ENCODE data around the gene ZNF823. TPM values are rescaled to one million over a fixed set of nuclear protein-coding genes. Genes with fewer than 3 reads are reported as not detected.

The ZNF823 gene
- total and polyA plus RNA-seq, 9 of the 15 experiments (the other 6 are each of a cell fraction or from before 2014, with no cell fraction given) = 4.0 to 13.4 (median 6.1) TPM

- TF ChIP-seq CXXC5 (CRISPR knock-in tag; IDR thresholded peaks at IDR 0.05) (peak; percentile 73), GMEB1 (CRISPR knock-in tag; IDR thresholded peaks at IDR 0.05) (no peak), POLR2B (IDR thresholded peaks at IDR 0.05; ENCODE audit: low read depth, partially characterized antibody) (peak; percentile 70), BRD9 (IDR thresholded peaks at IDR 0.05; ENCODE audit: low read depth, partially characterized antibody) (no peak), HMBOX1 (IDR thresholded peaks at IDR 0.05) (peak; percentile 82), RB1 (IDR thresholded peaks at IDR 0.05; ENCODE audit: low read depth) (0 out of 2 replicates have a peak, but pooled peaks have one; percentile 53), TOE1 (IDR thresholded peaks at IDR 0.05; ENCODE audit: borderline replicate concordance) (no peak), TOE1 (CRISPR knock-in tag; IDR thresholded peaks at IDR 0.05; ENCODE audit: borderline replicate concordance, low read depth) (no peak), VEZF1 (CRISPR knock-in tag; IDR thresholded peaks at IDR 0.05) (peak; percentile 51), PCBP1 (IDR thresholded peaks at IDR 0.05; ENCODE audit: low read depth, low read length, poor library complexity, severe bottlenecking) (peak; percentile 38), MBD2 (IDR thresholded peaks at IDR 0.05; ENCODE audit: borderline replicate concordance, low read depth) (peak; percentile 35; the same call in 1 of the 2 replicates), L3MBTL2 (IDR thresholded peaks at IDR 0.05) (peak; percentile 79), SMARCA4 (IDR thresholded peaks at IDR 0.05) (no peak), THRA (IDR thresholded peaks at IDR 0.05) (no peak), SIN3A (IDR thresholded peaks at IDR 0.05; ENCODE audit: borderline replicate concordance in 2 of 2, control insufficient read depth in 1 of 2, low read depth in 2 of 2, low read length in 2 of 2) (peak in 1 of 2 experiments; percentile 72; a peak in 1 of 4 replicates), MEIS2 (IDR thresholded peaks at IDR 0.05; ENCODE audit: partially characterized antibody) (peak; percentile 87), MED1 (CRISPR knock-in tag; IDR thresholded peaks at IDR 0.05; ENCODE audit: borderline replicate concordance) (no peak), KDM5B (IDR thresholded peaks at IDR 0.05; ENCODE audit: insufficient replicate concordance, low read depth, low read length) (peak; percentile 98), CHD2 (IDR thresholded peaks at IDR 0.05; ENCODE audit: low read depth, low read length) (peak; percentile 57), MEF2A (IDR thresholded peaks at IDR 0.05; ENCODE audit: control insufficient read depth, low read depth, low read length) (no peak), NFYB (IDR thresholded peaks at IDR 0.05; ENCODE audit: extremely low read depth, insufficient read length) (peak; percentile 98), CBFB (CRISPR knock-in tag; IDR thresholded peaks at IDR 0.05) (peak; percentile 51; the same call in 1 of the 2 replicates)
Observed at GRCh38 chr19:11694533-11695439, 44.0 kb downstream of the ZNF823 start (continued).

Data from K562 (cell line).